ENCODE data around the gene PDLIM5. TPM values are rescaled to one million over a fixed set of nuclear protein-coding genes. Genes with fewer than 3 reads are reported as not detected.
A peak's percentile ranks its signal among the peaks of the same experiment; 100 is the strongest.
"Not testable (repeated sequence)": the region's sequence is repeated elsewhere in the genome, so short reads cannot be mapped to it uniquely, and the experiment has no call there.

The PDLIM5 gene, protein sequence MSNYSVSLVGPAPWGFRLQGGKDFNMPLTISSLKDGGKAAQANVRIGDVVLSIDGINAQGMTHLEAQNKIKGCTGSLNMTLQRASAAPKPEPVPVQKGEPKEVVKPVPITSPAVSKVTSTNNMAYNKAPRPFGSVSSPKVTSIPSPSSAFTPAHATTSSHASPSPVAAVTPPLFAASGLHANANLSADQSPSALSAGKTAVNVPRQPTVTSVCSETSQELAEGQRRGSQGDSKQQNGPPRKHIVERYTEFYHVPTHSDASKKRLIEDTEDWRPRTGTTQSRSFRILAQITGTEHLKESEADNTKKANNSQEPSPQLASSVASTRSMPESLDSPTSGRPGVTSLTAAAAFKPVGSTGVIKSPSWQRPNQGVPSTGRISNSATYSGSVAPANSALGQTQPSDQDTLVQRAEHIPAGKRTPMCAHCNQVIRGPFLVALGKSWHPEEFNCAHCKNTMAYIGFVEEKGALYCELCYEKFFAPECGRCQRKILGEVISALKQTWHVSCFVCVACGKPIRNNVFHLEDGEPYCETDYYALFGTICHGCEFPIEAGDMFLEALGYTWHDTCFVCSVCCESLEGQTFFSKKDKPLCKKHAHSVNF
- total RNA-seq: 142 TPM

DNA sequence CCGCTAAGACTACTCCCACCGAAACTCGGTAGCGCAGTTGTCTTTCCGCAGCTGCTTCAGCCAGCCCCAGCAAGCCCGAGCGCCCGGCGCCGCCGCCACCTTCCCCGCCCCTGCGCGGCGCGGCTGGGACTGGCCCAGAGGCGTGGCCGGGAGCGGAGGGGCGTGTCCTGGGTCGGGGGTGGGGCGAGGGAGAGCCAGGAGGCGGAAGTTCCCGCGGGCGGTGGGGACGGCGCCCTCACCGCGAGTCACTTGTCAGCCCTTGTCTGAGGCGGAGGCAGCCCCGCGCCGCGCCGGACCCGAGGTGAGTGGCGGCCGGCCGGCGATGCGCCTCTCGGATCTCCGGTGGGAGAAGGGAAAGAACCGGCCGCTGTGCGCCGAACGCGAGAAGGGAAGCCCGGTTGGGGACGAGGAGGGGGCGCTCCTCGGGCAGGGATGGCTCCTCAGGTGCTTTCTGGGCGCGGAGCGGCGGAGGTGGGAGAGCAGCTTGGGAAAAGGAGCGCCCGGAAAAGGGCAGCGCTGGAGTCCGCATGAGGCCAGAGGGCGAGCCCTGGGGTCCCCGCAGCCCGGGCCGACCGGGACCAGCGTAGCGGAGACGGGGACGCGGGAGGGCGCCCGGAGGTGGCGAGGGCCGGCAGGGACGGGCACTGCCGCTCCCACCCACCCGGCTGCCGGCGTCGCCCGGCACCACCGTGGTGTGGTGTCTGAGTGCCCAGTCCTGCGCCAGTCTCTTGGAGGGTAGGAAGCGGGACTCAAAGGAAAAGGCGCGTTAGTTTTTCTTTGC, at the start of gene PDLIM5:
TSS of gene PDLIM5 (plus strand) at position 248 of the 781 bp plus-strand sequence. CDS start 3,347 bp downstream, outside the sequence.
- peak; percentile 94 for ATAC-seq

DNA sequence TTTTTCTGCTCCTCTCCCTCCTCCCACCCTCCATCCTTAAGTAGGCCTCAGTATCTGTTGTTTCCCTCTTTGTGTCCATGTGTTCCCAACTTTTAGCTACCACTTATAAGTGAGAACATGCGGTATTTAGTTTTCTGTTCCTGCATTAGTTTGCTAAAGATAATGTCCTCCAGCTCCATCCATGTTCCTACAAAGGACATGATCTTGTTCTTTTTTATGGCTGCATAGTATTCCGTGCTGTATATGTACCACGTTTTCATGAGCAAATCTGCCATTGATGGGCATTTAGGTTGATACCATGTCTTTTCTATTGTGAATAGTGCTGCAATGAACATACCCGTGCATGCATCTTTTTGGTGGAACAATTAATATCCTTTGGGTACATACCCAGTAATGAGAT, 49.3 kb upstream of the PDLIM5 start:
- not testable (repeated sequence) for ATAC-seq

DNA sequence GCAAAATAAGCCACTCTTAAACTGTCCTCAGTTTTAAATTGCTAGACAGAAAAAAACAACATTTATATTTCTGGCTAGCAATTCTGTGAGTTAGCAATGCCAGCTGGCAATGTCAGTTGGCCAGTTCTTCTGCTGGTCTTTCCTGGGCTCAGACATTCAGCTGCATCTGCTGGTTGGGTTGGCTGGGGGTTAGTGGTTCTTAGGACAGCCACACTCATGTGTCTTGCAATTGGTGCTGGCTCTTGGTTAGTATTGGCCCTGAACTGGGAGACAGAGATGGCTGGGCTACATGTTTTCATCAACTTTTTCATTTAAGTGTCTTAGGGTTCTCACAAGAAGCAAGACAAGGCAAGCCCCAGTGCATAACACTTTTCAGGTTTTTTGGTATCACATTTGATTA, 48.0 kb upstream of the PDLIM5 start:
- no peak for ATAC-seq

DNA sequence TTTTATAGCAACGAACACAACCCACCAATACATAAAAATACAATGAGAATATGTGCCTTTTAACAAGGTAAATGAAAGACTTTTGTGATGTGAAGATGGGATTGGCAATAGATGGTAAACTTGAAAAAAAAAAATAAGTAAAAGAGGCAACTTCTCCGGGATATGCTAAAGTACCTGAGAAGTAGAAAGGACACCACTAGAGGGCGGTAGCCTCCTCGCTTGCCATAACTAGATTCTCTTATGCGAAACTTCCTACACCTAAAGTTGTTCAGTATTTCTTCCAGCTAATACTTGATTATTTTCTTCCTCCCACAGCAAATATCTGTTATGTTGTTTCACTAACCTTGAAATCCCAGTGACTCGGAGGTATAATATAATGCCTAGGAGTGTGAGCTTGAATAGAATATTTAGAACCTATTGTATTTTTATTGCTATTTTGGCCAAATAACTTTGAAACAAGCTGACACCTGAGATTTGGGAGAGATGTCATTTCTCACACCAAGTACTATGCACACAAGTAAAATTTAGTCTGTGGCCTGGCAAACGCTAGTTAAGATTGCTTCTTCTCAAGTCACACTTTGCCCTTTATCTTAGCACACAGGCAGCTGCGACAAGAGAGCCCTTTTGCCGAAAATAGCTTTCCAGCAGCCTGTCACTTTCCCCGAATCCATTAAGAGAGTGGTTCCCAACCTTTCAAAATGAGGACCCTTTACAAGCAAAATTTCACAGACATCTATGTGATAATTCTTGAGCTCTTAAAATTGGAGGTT, 44.9 kb upstream of the PDLIM5 start:
- peak; percentile 68 for ATAC-seq

DNA sequence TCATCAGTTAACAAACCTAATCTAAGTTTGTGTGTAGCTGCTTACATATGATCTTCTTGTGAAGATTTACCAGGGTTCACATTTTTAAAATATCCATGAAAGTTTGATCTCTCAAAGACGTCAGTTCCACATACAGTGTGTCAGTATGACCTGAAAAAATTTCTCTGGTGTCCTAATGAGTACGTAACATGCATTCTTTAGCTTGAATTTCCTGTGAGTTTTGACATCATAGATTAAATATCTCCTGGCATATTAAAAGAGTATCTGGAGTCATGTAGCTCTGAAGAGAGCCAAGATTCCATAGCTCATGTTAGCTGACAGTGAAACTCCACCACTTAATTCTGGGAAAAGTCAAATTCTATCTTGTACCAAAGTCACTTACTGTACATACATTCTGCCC, 43.9 kb upstream of the PDLIM5 start:
- ATAC-seq: no peak

DNA sequence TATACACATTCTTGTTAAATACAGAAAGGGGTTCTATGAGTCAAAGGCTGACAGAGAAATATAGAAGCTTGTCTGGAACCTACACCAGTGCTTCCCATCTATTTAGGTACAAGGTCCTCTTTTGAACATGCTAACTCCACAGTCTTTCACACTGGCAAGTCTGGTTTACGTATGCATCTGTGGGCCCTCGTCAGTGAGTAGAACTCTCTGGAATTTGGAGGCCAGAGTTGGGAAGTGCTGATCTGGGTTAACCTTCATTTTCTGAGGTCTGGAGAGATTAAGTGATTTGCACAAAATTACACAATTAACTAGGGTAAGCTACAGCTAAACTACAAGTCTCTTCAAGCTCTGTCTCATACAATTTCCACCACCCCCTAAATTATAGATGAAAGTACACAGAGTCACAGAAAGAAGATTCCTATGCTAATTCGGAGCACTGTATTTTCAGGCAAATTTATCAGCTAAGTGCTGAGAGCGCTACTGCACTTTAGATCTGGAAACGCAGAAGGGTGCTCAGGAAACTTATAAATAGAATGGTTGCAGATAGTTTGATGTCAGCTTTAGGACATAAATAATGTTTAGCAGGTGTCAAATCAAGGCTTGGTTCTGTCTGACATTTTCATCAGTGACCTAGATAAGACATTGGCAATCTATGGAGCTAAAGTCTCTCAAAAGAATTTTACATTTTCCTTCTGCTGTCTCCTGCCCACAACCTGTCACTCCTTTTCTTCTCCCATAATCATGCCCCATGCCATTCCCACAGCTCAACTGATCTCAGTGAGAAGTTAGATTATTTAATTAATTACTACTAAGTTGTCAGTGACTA, 43.0 kb upstream of the PDLIM5 start:
- no peak for ATAC-seq

DNA sequence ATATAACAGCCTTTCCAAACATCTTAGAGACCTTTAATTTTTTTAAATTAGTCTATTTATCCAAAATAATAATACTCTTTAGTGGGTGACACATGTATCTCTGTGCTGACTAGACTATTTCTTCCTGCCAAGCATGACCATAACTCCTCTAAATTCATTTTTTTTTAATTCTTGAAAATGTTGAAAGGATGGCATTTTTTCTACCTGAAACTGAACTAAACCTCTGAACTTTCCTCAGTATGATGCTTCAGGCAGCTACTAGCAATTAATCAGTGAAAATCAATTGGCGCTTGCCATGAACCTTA, 42.4 kb upstream of the PDLIM5 start:
- no peak for ATAC-seq

DNA sequence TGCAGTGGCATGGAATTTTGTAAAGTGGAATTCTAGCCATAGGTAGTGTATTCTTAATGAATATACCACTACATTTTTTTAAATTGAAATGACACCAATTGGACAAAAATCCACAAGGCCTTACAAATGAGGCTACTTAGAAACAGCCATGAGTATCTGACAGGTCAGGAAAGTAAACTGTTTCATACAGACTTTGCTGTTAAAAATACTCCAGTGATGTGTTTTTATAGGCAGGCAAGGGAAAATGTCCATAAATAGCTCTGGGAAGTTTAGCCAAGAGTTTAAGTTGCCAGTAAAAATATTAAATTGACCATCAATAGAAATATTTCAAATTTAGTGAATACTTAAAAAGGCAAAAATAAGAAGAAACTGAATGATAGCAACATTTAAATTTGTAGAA, 41.8 kb upstream of the PDLIM5 start:
- no peak for ATAC-seq

DNA sequence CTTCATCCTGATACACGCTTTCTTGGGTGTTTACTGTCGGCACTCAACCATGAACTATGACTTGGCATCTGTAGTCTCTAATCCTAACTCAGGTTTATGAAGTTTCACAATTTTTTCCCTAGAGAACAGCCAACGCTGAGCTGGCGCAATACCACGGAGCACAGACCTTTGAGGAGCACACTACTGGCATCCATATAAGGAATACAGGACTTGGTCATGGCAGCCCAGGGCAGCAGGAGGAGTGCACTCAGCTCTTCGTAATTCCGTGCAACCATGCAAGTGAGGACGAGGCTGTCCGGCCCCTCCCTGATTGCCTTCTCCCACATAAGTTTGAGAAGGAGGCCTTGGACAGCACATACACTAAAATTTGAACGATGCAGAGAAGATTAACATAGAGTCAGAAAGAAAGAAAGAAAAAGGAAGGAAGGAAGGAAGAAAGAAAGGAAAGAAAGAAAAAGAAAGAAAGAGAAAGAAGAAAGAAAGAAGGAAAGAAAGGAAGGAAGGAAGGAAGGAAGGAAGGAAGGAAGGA, 41.0 kb upstream of the PDLIM5 start:
- peak; percentile 100 for ATAC-seq

DNA sequence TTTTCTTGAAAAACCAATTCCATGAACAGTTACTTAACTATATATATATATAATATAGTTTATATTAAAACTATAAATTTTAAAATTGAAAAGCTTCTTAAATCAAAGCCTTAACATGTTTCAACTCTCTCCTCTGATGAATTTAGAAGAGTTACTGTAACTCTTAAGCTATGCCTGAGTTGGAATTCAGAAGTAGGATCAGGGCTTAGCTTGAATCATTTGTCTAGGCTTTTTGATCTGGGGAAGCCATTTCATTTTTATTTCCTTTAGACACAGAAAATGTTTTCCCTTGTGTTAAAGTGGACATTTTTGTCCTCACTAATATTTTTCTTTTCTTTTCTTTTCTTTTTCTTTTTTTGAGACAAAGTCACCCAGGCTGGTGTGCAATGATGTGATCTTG, 40.4 kb upstream of the PDLIM5 start:
- ATAC-seq: no peak

DNA sequence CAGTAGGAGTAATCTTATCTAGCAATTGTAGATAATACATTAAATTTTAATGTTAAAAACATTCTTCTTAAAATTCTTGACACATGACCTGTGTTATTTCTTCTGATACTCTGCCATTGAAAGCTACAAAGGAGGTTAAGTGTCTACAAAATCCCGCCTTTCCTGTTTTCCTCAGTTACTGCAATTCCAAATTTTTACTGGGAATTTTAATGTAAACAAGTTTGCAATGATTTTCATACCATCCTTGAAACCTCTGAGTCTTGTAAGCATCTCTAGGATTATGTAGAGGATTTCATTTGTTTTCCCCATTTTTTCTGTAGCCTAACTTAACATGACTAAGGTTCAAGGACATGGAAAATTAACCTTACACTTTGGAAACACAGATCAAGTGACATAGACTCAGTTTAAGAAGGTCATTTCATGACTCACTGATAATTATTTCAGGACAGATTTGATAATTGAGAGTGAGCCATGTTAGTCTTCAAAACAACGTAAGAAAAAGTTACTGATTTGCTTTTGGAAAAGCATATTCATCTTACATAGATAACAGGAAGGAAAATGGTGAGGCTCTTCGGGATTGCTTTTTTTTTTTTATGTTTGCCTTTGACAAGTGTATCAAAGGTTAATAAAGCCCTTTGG, 39.6 kb upstream of the PDLIM5 start:
- ATAC-seq: no peak

DNA sequence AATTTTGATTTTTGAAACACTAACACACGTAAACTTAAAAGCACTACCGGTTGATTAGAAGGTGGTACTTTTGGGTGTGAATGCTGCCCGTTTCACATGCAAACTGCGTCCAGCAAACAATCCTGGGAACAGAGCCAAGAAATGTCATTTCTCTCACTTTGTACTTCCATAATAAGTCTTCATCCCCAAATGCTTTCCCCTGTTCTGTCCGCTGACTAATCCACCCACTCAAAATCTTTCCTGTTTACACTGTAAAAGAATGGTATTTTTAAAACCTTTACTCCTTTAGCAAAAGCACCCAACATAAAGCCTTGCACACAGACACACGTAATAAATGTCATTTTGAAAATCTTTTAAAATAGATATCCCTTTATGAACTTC, 39.1 kb upstream of the PDLIM5 start:
- no peak for ATAC-seq

DNA sequence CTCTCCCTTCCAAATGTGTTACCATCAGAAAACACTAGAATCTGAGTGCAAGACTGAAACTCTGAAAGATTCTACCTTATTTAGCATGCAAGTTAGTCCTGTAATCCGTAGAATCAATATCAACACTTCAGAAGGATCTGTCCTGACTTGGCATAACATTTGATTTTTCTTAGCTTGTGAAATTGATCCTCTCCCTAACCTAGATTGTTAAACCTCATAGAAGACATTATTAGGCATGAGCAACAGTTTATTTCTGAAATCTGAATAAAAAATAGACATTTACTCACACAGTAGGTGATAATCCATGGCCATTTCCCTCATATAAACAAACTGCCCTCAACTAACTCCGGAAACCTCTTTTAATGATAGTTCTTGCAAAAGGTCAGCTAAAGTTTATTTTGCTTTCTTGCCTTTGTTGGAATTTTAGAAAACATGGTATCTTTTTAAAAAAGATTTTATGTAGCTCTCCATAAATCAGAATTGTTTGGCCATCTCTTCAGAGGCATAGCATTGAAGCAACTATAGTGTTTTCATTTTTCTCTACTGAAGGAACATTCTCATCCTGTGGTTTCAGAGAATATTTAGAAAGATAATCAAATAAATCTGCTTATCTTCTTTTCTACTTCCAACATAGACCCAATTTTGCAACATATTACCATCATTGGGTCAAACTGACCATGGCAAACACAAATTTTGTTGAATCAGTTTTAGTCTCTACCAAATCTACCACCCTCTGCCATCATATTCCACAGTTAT, 38.5 kb upstream of the PDLIM5 start:
- ATAC-seq: no peak

DNA sequence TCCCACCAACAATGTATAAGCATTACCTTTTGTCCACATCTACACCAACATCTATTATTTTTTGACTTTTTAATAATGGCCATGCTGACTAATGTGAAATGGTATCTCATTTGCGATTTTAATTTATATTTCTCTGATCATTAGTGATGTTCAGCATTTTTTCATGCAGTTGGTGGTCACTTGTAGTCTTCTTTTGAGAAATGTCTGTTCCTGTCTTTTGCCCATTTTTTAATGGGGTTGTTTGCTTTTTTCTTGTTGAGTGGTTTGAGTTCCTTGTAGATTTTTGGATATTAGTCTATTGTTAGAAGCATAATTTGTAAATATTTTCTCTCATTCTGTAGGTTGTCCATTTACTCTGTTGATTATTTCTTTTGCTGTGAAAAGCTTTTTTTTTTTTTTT, 36.8 kb upstream of the PDLIM5 start:
- no peak for ATAC-seq

DNA sequence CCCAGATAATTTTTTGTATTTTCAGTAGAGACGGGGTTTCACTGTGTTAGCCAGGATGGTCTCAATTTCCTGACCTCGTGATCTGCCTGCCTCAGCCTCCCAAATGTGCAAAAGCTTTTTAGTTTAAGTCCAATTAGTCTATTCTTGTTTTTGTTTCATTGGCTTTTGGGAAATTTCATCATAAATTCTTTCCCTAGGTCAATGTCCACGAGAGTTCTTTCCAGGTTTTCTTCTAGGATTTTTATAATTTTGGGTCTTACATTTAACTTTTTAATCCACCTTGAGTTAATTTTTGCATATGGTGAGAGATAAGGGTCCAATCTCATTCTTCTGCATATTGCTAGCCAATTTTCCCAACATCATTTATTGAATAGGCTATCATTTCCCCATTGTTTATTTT, 36.3 kb upstream of the PDLIM5 start:
- ATAC-seq: no peak

DNA sequence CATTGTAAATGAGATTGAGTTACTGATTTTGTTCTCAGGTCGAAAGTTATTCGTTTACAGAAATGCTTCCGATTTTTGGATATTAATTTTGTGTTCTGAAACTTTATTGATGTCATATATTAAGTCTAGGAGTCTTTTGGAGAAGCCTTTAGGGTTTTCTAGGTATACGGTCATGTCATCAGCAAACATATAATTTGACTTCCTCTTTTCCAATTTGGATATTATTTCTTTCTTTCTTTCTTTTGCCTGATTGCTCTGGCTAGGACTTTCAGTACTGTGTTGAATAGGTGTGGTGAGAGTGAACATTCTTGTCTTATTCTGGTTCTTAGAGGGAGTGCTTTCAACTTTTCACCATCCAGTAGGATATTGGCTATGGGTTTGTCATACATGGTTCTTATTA, 35.4 kb upstream of the PDLIM5 start:
- no peak for ATAC-seq

DNA sequence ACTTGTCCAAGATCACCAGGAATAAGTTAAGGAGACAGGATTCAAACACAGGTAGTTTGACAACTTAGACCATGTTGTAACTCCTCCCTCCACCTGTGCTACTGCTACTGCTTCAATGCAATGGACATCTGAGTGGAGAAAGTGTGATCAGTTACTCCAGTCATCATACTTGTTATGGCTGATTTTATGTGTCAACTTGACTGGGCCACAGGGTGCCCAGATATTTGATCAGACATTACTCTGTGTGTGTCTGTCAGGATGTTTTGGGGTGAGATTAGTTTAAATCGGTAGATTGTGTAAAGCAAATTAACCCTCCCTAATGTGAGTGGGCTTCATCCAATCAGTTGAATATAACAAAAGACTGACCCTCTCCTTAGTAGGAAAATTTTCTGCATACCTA, 34.8 kb upstream of the PDLIM5 start:
- ATAC-seq: no peak

DNA sequence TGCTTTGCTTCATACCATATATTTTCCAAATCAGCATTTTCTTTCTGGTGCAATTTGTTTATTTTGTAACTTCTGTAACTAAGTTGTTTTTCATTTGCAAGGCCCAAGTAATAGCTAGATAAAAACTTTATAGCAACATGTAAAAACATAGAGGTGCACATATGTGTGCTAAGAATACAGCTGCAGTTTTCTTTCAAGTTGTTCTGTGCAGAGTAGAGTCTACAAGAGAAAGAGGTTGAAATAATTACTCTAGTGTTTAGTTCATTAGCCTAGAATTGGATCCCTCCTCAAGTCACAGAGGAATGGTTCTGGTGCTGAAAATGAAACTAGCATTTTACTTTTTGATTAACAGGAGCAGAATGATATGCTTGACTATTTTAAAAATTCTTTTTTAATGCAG, 32.2 kb upstream of the PDLIM5 start:
- no peak for ATAC-seq

DNA sequence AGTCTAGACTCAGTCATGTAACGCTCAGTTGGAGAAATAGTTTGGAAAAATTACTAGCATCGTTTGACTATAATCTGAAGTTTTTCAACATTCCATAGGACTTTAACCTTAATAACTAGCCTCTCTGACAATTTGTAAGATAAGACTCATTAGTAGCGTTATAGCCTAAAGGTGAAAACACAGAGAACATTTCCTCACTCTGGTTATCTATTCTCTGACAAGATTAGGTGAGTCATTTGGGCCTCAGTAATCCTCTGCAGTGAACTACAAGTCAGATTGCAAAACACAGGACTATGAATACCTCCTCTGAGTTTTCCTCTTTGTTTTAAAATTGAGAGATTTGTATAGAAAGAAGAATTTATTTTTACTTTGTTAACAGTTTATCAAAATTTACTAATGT, 31.8 kb upstream of the PDLIM5 start:
- ATAC-seq: peak; percentile 93

DNA sequence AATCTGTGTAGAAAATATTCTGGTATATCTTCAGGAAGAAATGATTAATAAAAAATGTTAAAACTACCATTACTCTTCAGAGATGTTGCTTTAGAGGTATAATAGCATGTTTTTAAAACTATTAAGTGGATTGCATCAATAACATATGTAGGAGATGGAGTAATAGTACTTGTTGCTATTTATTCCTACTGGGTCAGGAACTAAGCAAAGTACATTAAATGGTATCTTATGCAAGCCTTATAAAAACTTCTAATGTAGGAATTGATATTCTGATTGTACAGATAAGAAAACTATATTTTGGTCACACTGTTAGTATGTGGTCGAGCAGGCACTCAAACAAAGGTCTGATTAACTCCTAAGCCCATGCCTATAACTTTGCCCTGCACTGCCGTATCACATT, 31.4 kb upstream of the PDLIM5 start:
- ATAC-seq: no peak

DNA sequence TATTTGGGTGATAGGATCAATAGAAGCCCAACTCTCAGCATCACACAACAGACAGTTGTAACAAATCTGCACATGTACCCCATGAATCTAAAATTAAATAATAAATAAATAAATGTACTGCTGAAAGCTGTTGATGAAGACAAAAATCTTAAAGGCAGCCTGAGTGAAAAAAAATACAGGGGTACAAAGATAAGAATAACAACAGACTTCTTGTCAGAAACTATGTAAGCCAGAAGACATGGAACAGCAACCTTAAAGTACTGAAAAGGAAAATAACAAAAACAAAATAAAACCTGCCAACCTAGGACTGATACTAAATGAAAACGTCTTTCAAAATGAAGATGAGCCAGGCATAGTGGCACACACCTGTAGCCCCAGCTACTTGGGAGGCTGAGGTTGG, 25.0 kb upstream of the PDLIM5 start:
- no peak for ATAC-seq
